SH-SY5Y (cell line): ENCODE results near the gene MYBL2.

Source experiments
- GATA2 ChIP-seq: IDR thresholded peaks from 2 replicates; pipeline ENCODE4 v1.6.1; 2011; ENCODE audit warnings: mild to moderate bottlenecking, low read depth, low read length
- GATA3 ChIP-seq: IDR thresholded peaks from 2 replicates; pipeline ENCODE4 v1.6.1; 2011; ENCODE audit warnings: low read depth, mild to moderate bottlenecking, low read length, moderate library complexity

Gene MYBL2

DNA sequence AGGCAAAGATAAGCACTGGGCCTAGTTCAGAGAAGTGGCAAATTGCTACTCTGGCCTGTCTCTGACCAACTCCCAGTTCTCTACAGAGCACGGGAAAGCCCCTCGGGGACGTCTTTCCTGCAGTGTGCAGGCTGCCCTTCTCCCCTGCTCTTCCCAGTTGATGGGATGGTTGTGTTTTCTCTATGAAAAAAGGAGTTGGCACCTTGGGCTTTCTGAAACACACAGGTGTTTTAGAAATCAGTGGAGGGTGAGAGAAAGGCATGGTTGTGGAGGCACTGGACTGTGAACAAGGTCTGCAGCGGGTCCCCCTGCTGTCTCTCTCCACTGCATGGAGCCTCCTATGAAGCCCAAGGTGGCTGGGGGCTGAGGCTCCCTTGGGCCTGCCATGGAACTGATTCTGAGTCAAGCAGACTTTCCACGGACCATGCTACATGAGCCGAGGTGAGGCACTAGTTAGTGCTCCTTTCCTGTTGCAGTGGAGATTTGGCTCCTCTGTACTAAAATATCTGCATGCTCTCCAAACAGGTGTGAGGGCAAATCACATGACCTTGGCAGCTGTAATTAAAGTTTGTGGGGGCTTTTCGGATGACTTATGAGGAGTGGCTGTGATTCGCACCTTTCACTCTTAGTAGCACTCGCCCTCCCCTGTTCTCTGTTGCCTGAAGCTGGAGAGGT lies 43.6 kb downstream of the MYBL2 start:
- no peak for TF ChIP-seq GATA2
- no peak for TF ChIP-seq GATA3

DNA sequence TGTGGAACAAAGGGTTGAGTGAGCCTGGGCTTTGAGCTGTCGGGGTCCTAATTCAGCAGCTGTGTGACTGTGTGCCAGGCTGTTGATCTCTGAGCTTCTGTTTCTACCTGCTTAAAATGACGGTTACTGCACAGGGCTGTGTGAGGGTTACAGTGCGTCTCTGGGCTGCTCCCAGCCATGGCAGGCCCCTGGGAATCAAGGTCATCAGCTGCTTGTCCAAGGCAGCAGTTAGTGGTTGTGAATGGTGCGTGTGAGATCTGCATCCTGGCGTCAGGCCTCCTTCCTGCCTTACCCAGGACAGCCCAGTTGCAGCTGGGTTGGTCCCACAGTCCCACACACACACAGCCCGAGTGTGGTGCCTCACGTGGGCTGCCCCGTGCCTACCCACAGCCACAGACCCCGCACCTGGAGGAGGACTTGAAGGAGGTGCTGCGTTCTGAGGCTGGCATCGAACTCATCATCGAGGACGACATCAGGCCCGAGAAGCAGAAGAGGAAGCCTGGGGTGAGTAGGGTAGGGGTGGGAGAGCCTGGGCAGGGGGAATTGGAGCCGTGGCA lies 44.3 kb downstream of the MYBL2 start:
- no peak for TF ChIP-seq GATA3
- TF ChIP-seq GATA2: no peak

DNA sequence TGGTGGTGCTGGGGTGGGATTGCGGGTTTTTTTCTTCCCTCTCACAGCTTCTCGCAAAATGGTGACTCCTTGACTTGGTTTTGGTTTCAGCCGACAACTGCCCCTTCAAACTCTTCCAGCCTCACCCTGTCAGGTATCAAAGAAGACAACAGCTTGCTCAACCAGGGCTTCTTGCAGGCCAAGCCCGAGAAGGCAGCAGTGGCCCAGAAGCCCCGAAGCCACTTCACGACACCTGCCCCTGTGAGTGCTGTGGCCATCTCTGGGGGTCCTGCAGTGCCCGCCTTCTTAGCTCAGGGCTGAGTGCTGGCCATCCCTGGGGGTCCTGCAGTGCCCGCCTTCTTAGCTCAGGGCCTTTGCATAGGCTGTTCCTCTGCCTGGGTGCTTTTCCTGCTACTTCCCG lies 48.1 kb downstream of the MYBL2 start:
- no peak for TF ChIP-seq GATA3
- TF ChIP-seq GATA2: no peak

DNA sequence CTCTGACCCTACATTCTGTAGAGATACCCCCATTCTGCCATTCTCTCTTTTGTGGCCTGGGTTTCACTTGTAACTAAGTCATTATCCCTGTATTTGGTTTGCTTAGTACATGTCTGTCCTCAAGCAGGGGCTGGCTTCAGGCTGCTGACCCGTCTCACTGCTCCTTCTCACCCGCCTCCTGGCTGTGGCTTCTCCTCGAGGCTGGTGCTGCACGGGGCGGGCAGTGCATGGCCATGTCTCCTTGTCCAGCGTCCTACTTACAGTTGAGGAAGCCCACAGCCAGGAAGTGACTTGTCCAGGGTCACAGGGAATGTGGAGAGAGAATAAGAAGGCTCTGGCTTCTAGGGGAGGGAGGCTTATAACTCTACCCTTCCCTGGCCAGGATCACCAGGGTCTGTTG lies 48.6 kb downstream of the MYBL2 start:
- TF ChIP-seq GATA2 (no peak), GATA3 (no peak)

DNA sequence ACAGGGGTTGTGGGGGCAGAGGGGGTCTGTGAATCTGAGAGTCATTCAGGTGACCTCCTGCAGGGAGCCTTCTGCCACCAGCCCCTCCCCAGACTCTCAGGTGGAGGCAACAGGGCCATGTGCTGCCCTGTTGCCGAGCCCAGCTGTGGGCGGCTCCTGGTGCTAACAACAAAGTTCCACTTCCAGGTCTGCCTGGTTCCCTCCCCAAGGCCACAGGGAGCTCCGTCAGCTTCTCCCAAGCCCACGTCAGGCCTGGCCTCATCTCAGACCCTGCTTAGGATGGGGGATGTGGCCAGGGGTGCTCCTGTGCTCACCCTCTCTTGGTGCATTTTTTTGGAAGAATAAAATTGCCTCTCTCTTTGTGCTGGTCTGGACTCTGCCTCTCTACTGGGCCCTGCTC lies 49.2 kb downstream of the MYBL2 start:
- TF ChIP-seq GATA2: no peak
- TF ChIP-seq GATA3: no peak

DNA sequence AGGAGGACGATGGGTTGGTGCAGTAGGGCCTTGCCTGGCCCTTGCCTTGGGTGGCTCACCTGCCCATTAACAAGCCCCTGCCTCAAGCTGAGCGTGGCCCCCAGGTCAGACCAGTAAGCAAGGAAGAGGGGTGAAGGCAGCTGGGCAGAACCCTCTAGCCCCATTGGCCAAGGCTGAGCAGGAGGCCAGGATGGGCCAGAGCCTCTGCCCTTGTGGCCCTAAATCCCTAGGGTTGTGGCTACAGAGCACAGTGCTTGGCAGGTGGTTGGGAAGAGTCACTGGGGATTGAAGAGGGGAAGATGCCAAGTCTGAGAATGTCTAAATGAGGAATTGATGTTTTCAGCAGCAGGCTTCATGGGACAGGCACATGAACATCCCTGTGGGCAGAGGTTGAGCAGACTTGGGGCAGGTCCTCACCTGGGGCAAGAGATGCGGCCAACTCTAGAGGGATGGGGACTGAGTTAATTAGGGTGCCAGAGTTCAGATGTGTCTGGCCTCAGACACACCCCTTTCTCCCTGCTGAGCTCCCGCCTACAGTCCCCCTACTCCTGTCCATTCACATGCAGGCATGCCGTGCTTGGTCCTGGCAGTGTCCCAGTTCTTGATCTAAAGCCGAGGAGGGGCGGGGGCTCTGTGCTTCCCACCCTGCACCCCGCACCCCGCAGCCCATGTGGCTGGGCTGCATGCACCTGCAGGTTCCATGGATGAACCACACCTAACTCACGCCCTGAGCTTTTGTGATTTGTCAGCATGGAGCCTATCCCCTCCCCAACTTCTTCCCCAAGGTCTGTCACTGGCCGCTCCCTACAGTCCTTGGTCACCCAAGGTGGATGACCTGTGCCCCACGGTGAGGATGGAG lies 50.1 kb downstream of the MYBL2 start:
- TF ChIP-seq GATA3 (no peak), GATA2 (no peak)

- no peak for TF ChIP-seq GATA2
- no peak for TF ChIP-seq GATA3
Measured at GRCh38 chr20:43717616-43717995, 50.7 kb downstream of the MYBL2 start.

GRCh38 chr20:43720007-43720406 lies 53.1 kb downstream of the MYBL2 start:
- TF ChIP-seq GATA2 (no peak), GATA3 (no peak)

- TF ChIP-seq GATA3: no peak
- no peak for TF ChIP-seq GATA2
Measured at GRCh38 chr20:43721097-43721428, 54.1 kb downstream of the MYBL2 start.

DNA sequence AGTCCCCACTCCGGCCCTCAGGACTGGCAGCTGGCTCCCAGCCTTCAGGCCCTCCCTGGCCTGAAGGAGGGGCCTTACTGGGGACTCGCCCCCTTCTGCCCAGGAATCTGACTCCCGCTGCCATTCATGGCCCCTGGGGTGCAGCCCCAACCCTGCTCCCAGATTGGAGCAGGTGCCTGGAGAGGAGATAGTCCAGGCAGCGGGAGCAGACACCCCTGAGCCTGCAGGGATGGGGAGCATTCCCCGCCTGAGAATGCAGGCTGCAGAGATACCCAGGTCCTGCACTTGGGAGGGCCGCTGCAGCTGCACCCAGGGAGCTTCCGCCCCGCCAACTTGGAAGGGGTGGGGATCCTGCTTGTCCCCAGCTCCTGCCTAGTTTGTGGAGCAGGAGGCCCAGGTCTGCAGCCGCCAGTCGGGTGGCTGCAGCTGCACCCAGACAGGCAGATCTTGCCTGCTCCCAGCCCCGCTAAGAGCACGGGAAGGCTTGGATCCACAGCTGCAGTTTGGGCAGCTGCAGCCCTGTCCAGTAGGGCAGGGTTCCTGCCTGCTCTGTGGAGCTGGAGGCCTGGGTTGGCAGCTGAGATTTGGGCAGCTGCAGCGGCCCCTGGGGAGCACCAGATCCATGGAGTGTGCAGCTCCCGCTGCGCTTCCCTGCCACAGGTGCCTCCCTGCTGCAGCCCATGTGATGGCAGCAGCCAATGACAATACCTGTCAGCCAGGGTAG lies 54.7 kb downstream of the MYBL2 start:
- no peak for TF ChIP-seq GATA3
- TF ChIP-seq GATA2: no peak

DNA sequence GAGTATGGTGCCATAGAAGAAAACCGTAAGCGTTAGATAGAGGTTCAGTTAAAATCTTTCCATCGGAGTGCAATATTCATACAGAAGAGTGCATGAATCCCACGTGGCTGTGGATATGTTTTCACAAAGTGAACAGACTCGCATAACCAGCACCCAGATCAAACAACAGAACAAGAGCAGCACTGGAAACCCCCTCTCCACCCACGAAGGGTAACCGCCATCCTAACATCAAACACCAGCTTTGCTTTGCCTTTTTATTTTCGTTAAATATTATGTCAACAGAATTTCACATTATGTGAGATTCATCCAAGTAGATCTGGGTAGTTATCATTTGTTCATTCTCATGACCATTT lies 55.2 kb downstream of the MYBL2 start:
- TF ChIP-seq GATA3: no peak
- no peak for TF ChIP-seq GATA2

GRCh38 chr20:43723186-43723585 lies 56.3 kb downstream of the MYBL2 start:
- TF ChIP-seq GATA3 (no peak), GATA2 (no peak)

GRCh38 chr20:43723735-43724134 lies 56.8 kb downstream of the MYBL2 start:
- no peak for TF ChIP-seq GATA3
- TF ChIP-seq GATA2: no peak

GRCh38 chr20:43724383-43724782 lies 57.5 kb downstream of the MYBL2 start:
- TF ChIP-seq GATA2: no peak
- no peak for TF ChIP-seq GATA3
